Neuronal stem cell (in vitro differentiated cells): ENCODE data around the gene MACROD1.

Experiments used
- DNase-seq: peaks from one replicate; pipeline ENCODE4 v3.0.0-alpha.2; 2013; ENCODE audit warnings: low spot score
- H2AFZ ChIP-seq: one replicate; pipeline ENCODE4 v1.6.1; 2013; ENCODE audit warnings: mild to moderate bottlenecking, low read length, inconsistent platforms
- H2AK5ac ChIP-seq: 2 replicates; pipeline ENCODE4 v1.6.1; 2013; ENCODE audit warnings: low read depth, mild to moderate bottlenecking, inconsistent platforms, low read length, moderate library complexity, mixed read lengths
- H2BK120ac ChIP-seq: 2 replicates; pipeline ENCODE4 v1.6.1; 2013; ENCODE audit warnings: low read depth, mild to moderate bottlenecking, inconsistent platforms, low read length, moderate library complexity, mixed read lengths
- H2BK12ac ChIP-seq: one replicate; pipeline ENCODE4 v1.6.1; 2013; ENCODE audit warnings: low read length, inconsistent platforms
- H2BK15ac ChIP-seq: 2 replicates; pipeline ENCODE4 v1.6.1; 2013; ENCODE audit warnings: mild to moderate bottlenecking, low read length, inconsistent platforms, mixed read lengths
- H2BK5ac ChIP-seq: one replicate; pipeline ENCODE4 v1.6.1; 2013; ENCODE audit warnings: inconsistent platforms, mild to moderate bottlenecking, low read length, moderate library complexity
- H3K14ac ChIP-seq: one replicate; pipeline ENCODE4 v1.6.1; 2013; ENCODE audit warnings: low read length, inconsistent platforms
- H3K18ac ChIP-seq: 2 replicates; pipeline ENCODE4 v1.6.1; 2013; ENCODE audit warnings: low read length, inconsistent platforms
- H3K23ac ChIP-seq: 2 replicates; pipeline ENCODE4 v1.6.1; 2013; ENCODE audit warnings: low read depth, mild to moderate bottlenecking, mixed read lengths, low read length, inconsistent platforms; ENCODE audit not compliant: poor library complexity
- H3K27ac ChIP-seq: replicated peaks from 3 replicates; pipeline ENCODE4 v1.5.1; 2013; ENCODE audit warnings: low read length, inconsistent platforms
- H3K27me3 ChIP-seq, 3 experiments: 2 replicates each; pipeline ENCODE4 v1.6.1; 2013; ENCODE audit warnings: low read length in 3 of 3, mild to moderate bottlenecking in 2 of 3, inconsistent platforms in 1 of 3, low read depth in 1 of 3, mixed read lengths in 1 of 3, moderate library complexity in 1 of 3; ENCODE audit not compliant: control insufficient read depth in 3 of 3, insufficient read depth in 3 of 3
- H3K36me3 ChIP-seq, 2 donors: replicated peaks in 1 of 2; 2 replicates each; pipeline ENCODE4 v1.6.1; 2013; ENCODE audit warnings: low read length in 2 of 2; ENCODE audit not compliant: control insufficient read depth in 2 of 2, insufficient read depth in 2 of 2
- H3K4ac ChIP-seq: 2 replicates; pipeline ENCODE4 v1.6.1; 2013; ENCODE audit warnings: inconsistent platforms, mild to moderate bottlenecking, low read length, moderate library complexity
- H3K4me1 ChIP-seq, 2 donors: 1 replicate in 1 of 2; 2 replicates in 1 of 2; pipeline ENCODE4 v1.6.1; 2013; ENCODE audit warnings: low read length in 2 of 2, low read depth in 1 of 2; ENCODE audit not compliant: control insufficient read depth in 2 of 2, insufficient read depth in 1 of 2
- H3K4me2 ChIP-seq: one replicate; pipeline ENCODE4 v1.6.1; 2013; ENCODE audit warnings: mild to moderate bottlenecking, low read length, inconsistent platforms; ENCODE audit not compliant: insufficient read depth, poor library complexity, severe bottlenecking
- H3K4me3 ChIP-seq, 2 donors: 2 replicates each; pipeline ENCODE4 v1.5.1; 2013; ENCODE audit warnings: low read length in 2 of 2, mild to moderate bottlenecking in 2 of 2, inconsistent platforms in 1 of 2, moderate library complexity in 1 of 2
- H3K79me1 ChIP-seq: one replicate; pipeline ENCODE4 v1.6.1; 2013; ENCODE audit warnings: low read depth, mild to moderate bottlenecking, inconsistent platforms, low read length, moderate library complexity
- H3K9ac ChIP-seq: one replicate; pipeline ENCODE4 v1.6.1; 2013; ENCODE audit warnings: mild to moderate bottlenecking, low read depth, low read length, inconsistent platforms; ENCODE audit not compliant: poor library complexity
- H3K9me3 ChIP-seq, 2 donors: replicated peaks in 1 of 2; 2 replicates each; pipeline versions ENCODE3 to v1.6.1; 2013; ENCODE audit warnings: low read length in 2 of 2, mild to moderate bottlenecking in 2 of 2, inconsistent platforms in 1 of 2, low read depth in 1 of 2, mixed read lengths in 1 of 2, moderate library complexity in 1 of 2; ENCODE audit not compliant: control insufficient read depth in 2 of 2, insufficient read depth in 1 of 2
- H4K8ac ChIP-seq: one replicate; pipeline ENCODE4 v1.6.1; 2013; ENCODE audit warnings: low read depth, mild to moderate bottlenecking, inconsistent platforms, low read length, moderate library complexity
- H4K91ac ChIP-seq: one replicate; pipeline ENCODE4 v1.6.1; 2013; ENCODE audit warnings: low read length, low read depth, mild to moderate bottlenecking, inconsistent platforms; ENCODE audit not compliant: poor library complexity
- WGBS, 2 donors: extraction: QIAGEN DNeasy Blood & Tissue Kit; methylation state at CpG; one replicate each; pipeline ENCODE4 v1.1.7; 2013; ENCODE audit warnings: missing lambda C conversion rate in 2 of 2, mixed read lengths in 1 of 2; ENCODE audit not compliant: insufficient read length in 2 of 2, insufficient replicate concordance in 1 of 2; ENCODE audit errors: extremely low coverage in 2 of 2; 5-methylcytosine and 5-hydroxymethylcytosine counted together

MACROD1 gene

DNA sequence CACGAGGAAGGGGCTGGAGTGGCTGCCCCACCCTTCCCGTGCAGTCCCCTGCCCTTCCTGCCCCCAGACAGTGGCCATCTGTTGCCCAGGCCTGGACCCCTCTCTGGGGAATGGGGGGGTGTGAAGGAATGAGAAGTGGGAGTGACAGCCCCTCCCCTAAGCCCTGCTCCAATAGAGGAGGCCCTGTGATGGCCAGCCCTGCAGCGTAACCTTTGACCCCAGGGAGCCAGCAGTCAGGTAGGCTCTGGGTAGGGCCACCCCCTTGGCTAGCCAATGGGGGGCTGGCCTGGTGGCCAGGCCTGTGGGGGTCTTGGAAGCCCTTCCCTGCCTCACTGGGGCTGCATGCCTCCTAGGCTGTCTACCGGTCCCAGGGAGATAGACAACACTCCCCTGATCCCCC lies 123.6 kb downstream of the MACROD1 start:
- Histone ChIP-seq H3K18ac (peak overlapping the region; percentile 86), H3K79me1 (no peaks in the 10 kb centered on the region), H3K4me3 (no peak overlapping the region), H4K8ac (no peak overlapping the region), H3K9ac (no peak overlapping the region), H4K91ac (no peak overlapping the region), H2BK12ac (peak overlapping the region; percentile 33), H2BK5ac (no peak overlapping the region), H3K36me3 (no peaks in the 10 kb centered on the region), H3K27me3 (peaks cover under 1 to 19% (median 16%) of the 10 kb centered on the region in 3 experiments), H2AK5ac (peak overlapping the region; percentile 92), H2BK15ac (peak overlapping the region; percentile 90), H2BK120ac (no peak overlapping the region), H3K27ac (no peak overlapping the region), H3K23ac (peak overlapping the region; percentile 68), H3K4me2 (no peak overlapping the region), H3K14ac (no peak overlapping the region), H3K9me3 (no peaks in the 10 kb centered on the region), H3K4ac (no peak overlapping the region), H3K4me1 (peaks cover 24 to 26% of the 10 kb centered on the region in 2 donors), H2AFZ (no peak overlapping the region)
- DNase-seq, result no peak
- WGBS, 2 donors, result no CpG with 5 or more reads among the region's 4 CpGs

DNA sequence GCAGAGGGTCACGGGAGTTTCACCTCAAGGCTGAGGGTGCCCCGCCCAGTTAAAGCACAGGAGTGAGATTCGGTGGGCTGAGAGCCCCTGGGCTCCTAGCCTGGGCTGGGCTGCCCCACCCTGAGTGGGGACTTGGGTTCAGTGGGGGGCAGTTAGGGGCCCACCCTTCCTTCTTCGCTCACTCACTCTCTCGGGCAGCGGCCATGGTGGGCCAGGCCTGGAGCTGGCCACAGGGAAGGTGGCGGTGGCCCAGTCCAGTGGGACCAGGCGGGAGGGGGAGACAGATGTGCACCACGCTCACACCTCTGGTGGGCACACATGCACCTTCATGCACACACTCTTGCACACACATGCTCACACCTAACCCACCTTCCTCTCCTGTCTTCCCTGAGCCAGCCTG lies 124.1 kb downstream of the MACROD1 start:
- Histone ChIP-seq H3K4me1 (peaks cover 25 to 26% of the 10 kb centered on the region in 2 donors), H3K14ac (peak overlapping the region; percentile 85), H3K27ac (no peak overlapping the region), H3K9ac (peak overlapping the region; percentile 66), H3K4me3 (no peak overlapping the region), H4K8ac (no peak overlapping the region), H2BK15ac (peak overlapping the region; percentile 90), H2BK5ac (peak overlapping the region; percentile 78), H2AK5ac (peak overlapping the region; percentile 92), H3K4me2 (no peak overlapping the region), H3K36me3 (no peaks in the 10 kb centered on the region), H3K27me3 (peaks cover 5 to 23% (median 21%) of the 10 kb centered on the region in 3 experiments), H3K4ac (no peak overlapping the region), H2BK120ac (peak overlapping the region; percentile 47), H4K91ac (no peak overlapping the region), H3K9me3 (no peaks in the 10 kb centered on the region), H3K18ac (peak overlapping the region; percentile 86), H3K79me1 (no peaks in the 10 kb centered on the region), H2AFZ (no peak overlapping the region), H2BK12ac (peak overlapping the region; percentile 33), H3K23ac (peak overlapping the region; percentile 68)
- no CpG with 5 or more reads among the region's 9 CpGs for WGBS, 2 donors
- DNase-seq, result no peak

DNA sequence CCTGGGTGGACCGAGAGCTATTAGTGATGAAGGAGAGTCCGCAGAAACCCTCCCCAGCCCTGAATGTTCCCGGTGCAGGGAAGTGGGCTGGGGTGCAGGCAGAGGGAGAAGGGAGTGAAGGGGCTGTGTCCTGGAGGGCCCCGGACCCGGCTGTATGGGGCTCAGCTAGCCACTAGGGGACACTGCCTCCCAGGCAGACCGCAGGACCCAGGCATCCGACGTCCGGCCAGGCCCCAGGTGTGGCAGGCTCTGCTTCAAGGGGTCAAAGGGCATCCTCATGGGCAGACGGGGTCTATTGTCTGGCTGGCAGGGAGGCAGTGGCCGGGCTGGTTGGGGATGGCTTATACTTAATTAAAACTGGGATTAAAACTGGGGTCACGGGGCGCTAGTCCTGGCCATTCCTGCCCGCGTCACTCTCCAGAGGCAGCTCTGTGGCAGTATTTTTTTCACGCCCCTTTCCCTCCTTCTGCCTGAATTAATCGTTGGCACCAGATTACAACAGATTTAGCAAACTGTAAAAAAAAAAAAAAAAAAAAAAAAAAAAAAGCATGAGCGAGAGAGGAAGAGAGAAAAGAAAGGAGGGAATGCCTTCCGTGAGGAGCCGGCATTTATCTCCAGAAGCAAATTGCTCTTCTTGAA lies 125.1 kb downstream of the MACROD1 start:
- no peak overlapping the region for H3K23ac ChIP-seq
- no peak overlapping the region for H3K4me2 ChIP-seq
- H3K27me3 ChIP-seq, result peaks cover 11 to 34% (median 28%) of the 10 kb centered on the region in 3 experiments
- no peak overlapping the region for H2AFZ ChIP-seq
- H3K27ac ChIP-seq, result no peak overlapping the region
- no peak overlapping the region for H2BK15ac ChIP-seq
- no peak overlapping the region for H2AK5ac ChIP-seq
- no peak overlapping the region for H2BK12ac ChIP-seq
- peak overlapping the region; percentile 47 for H2BK120ac ChIP-seq
- DNase-seq, result no peak
- no peaks in the 10 kb centered on the region for H3K9me3 ChIP-seq
- no peak overlapping the region for H2BK5ac ChIP-seq
- no peak overlapping the region for H3K4me3 ChIP-seq
- no peak overlapping the region for H3K14ac ChIP-seq
- H3K4ac ChIP-seq, result no peak overlapping the region
- H3K18ac ChIP-seq, result peak overlapping the region; percentile 86
- no peak overlapping the region for H4K8ac ChIP-seq
- no CpG with 5 or more reads among the region's 20 CpGs for WGBS, 2 donors
- no peaks in the 10 kb centered on the region for H3K79me1 ChIP-seq
- no peak overlapping the region for H4K91ac ChIP-seq
- H3K36me3 ChIP-seq, result no peaks in the 10 kb centered on the region
- no peak overlapping the region for H3K9ac ChIP-seq
- H3K4me1 ChIP-seq, result peaks cover 27 to 30% of the 10 kb centered on the region in 2 donors

DNA sequence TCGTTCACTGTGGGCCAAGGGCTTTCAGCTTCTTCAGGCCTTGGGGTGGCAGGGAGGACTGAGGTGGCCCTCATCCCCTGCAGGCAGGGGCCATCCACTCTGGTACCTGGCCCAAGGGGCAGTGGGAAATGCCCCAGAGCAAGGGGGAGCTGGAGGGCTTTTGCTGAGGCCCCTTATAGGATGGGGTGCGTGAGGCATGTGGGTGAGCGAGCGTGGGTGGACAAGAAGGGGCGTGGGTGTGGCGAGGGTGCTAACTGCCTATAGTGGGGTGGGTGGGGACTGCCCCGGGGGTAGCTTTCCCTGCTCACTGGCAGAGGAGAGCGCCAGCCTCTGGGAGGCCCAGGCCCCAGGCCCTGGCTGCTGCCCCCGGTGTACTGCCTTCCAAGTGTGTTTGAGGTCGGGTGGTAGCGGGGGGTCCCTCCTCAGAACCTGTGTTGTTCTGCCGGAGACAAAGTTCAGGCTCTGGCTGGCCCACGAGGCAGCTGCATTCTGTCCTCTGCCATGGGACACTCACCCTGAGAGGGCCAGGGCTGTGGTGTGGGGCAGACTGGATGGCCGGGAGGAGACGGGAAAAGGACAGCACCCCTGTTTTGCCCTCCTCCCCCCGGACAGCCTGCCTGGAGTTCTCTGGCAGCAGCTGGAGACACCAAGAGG lies 126.8 kb downstream of the MACROD1 start:
- no peak overlapping the region for H4K8ac ChIP-seq
- H3K18ac ChIP-seq, result peak overlapping the region; percentile 82
- peaks cover 11 to 45% (median 36%) of the 10 kb centered on the region in 3 experiments for H3K27me3 ChIP-seq
- H3K14ac ChIP-seq, result no peak overlapping the region
- peak overlapping the region; percentile 91 for H2AK5ac ChIP-seq
- no peak overlapping the region for H3K9ac ChIP-seq
- H3K4me2 ChIP-seq, result no peak overlapping the region
- WGBS, 2 donors, result no CpG with 5 or more reads among the region's 16 CpGs
- DNase-seq, result no peak
- H2BK15ac ChIP-seq, result peak overlapping the region; percentile 54
- H2AFZ ChIP-seq, result no peak overlapping the region
- H4K91ac ChIP-seq, result no peak overlapping the region
- H3K4me1 ChIP-seq, result peaks cover 32 to 39% of the 10 kb centered on the region in 2 donors
- no peak overlapping the region for H3K23ac ChIP-seq
- H3K9me3 ChIP-seq, result no peaks in the 10 kb centered on the region
- peak overlapping the region; percentile 41 for H3K4ac ChIP-seq
- no peak overlapping the region for H2BK5ac ChIP-seq
- H2BK12ac ChIP-seq, result peak overlapping the region; percentile 14
- no peak overlapping the region for H3K4me3 ChIP-seq
- no peak overlapping the region for H2BK120ac ChIP-seq
- no peaks in the 10 kb centered on the region for H3K36me3 ChIP-seq
- no peak overlapping the region for H3K27ac ChIP-seq
- no peaks in the 10 kb centered on the region for H3K79me1 ChIP-seq
